Bronchial epithelial cell (primary cell): Measurements from ENCODE around the gene FXYD3. TPM values are rescaled to one million over a fixed set of nuclear protein-coding genes. Genes with fewer than 3 reads are reported as not detected.

ENCODE experiments used
- DNase-seq: peaks from one replicate; pipeline ENCODE4 v3.0.0-alpha.2; 2010; ENCODE audit warnings: low read depth
- FAIRE-seq: peaks from 2 replicates; lab custom pipeline; 2011; peaks lifted over from hg19 to GRCh38; lab: Jason Lieb, UNC
- H3K27me3 ChIP-seq: 2 replicates; pipeline ENCODE4 v1.5.1; 2011; ENCODE audit warnings: low read length; ENCODE audit not compliant: control insufficient read depth, insufficient read depth
- H3K36me3 ChIP-seq: 2 replicates; pipeline ENCODE4 v1.5.1; 2011; ENCODE audit warnings: low read length; ENCODE audit not compliant: control insufficient read depth, insufficient read depth
- H3K4me3 ChIP-seq: 2 replicates; pipeline ENCODE4 v1.5.1; 2011; ENCODE audit warnings: mild to moderate bottlenecking, low read depth, low read length, control low read depth
- total RNA-seq: library from RNA; depleted of rRNA; stranded (reverse); fragments of >200 nt; gene quantifications from 2 replicates; pipeline ENCODE4 v1.2.1, GENCODE V29; 2014
- TF ChIP-seq, protein P1 (sequence below): IDR thresholded peaks from 2 replicates; pipeline ENCODE4 v1.5.1; 2011; ENCODE audit warnings: mild to moderate bottlenecking, moderate library complexity, low read length, control low read depth, inconsistent platforms; ENCODE audit not compliant: insufficient read depth, severe bottlenecking

The FXYD3 gene
- total RNA-seq, 1 donor from 2014 or later = 309 TPM

DNA sequence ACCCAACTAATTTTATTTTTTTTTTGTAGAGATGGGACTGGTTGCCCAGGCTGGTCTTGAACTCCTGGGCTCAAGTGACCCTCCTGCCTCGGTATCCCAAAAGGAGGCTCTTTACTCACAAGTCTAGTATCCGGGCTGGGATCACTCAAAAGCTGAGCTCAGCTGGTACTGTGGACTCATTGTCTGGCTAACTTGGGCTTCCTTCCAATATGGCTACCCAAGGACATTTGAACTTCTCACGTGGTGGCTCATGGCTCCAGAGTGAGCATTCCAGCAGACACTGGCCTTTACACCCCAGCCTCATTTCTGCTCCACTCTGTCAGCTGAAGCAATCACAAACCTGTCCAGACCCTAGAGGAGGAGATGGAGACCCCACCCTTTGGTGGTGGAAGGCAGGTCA lies 45.2 kb upstream of the FXYD3 start:
- no peak for FAIRE-seq
- no peak overlapping the region for H3K4me3 ChIP-seq
- no peaks in the 10 kb centered on the region for H3K36me3 ChIP-seq
- H3K27me3 ChIP-seq = no peaks in the 10 kb centered on the region
- TF ChIP-seq, protein P1, sequence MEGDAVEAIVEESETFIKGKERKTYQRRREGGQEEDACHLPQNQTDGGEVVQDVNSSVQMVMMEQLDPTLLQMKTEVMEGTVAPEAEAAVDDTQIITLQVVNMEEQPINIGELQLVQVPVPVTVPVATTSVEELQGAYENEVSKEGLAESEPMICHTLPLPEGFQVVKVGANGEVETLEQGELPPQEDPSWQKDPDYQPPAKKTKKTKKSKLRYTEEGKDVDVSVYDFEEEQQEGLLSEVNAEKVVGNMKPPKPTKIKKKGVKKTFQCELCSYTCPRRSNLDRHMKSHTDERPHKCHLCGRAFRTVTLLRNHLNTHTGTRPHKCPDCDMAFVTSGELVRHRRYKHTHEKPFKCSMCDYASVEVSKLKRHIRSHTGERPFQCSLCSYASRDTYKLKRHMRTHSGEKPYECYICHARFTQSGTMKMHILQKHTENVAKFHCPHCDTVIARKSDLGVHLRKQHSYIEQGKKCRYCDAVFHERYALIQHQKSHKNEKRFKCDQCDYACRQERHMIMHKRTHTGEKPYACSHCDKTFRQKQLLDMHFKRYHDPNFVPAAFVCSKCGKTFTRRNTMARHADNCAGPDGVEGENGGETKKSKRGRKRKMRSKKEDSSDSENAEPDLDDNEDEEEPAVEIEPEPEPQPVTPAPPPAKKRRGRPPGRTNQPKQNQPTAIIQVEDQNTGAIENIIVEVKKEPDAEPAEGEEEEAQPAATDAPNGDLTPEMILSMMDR = no peak
- DNase-seq = no peak

- TF ChIP-seq, protein P1 = no peak
- no peak overlapping the region for H3K4me3 ChIP-seq
- no peaks in the 10 kb centered on the region for H3K27me3 ChIP-seq
- DNase-seq (no peak), FAIRE-seq (no peak)
- H3K36me3 ChIP-seq = no peaks in the 10 kb centered on the region
Measured at GRCh38 chr19:35073516-35073915, 42.1 kb upstream of the FXYD3 start.

DNA sequence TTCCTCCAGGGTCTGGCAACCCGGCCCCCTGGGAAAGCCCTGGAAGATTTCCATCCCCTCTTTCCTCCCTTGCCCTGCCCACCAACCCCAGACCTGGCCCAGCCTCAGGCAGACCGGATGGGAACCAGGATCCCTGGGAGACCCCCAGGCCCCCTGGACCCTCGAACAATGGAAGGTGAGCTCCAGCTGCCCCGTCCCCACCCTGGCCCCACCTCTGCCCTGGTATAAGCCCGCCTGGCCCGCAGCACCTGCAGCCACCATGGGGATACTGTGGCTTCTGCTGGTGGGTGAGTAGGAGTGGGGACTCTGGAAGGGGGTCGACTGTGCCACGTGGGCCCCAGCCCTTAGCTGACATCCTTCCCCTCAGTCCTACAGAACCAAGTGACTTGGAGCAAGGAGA lies 41.7 kb upstream of the FXYD3 start:
- Histone ChIP-seq H3K4me3 (no peak overlapping the region), H3K36me3 (no peaks in the 10 kb centered on the region), H3K27me3 (no peaks in the 10 kb centered on the region)
- FAIRE-seq = no peak
- DNase-seq = no peak
- TF ChIP-seq, protein P1 = no peak

DNA sequence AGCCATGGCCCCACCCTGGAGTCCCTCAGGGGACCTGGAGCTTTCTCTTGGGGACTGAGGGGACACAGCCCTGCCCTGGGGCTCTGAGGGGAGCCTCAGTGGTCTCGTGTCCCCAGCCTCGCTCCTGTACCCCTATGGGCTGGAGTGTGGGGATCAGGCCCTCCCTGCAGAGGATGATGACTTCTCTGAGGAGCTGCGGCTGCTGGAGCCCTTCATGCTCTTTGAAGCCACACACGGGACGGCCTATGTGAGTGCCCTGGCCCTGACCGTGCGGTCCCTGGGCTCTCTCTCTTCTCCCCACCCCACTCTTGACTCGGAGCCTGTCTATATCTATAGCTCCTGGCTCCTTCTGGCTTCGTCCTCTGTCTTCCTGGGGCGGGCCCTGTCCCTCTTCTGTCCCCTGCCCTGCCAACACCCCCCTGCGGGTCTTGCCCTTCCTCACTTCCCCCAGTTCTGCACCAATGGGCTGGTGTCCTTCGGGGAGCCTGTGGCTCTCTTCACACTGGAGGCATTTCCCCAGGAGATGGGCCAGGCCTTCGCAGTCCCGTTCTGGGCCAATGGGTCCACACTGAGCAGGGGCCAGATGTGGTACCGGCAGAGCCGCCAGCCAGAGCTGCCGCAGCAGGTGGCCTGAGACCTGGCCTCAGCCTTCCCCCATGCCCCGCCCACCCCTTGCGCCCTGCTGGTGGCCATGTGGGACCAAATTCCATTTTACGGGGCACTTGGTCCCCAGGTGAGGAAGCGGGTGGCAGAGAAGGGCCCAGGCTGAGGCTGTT lies 41.0 kb upstream of the FXYD3 start:
- DNase-seq = no peak

GRCh38 chr19:35075202-35076025 lies 40.2 kb upstream of the FXYD3 start:
- H3K27me3 ChIP-seq = no peaks in the 10 kb centered on the region
- FAIRE-seq = no peak
- no peak for DNase-seq
- H3K4me3 ChIP-seq = no peak overlapping the region
- no peaks in the 10 kb centered on the region for H3K36me3 ChIP-seq
- TF ChIP-seq, protein P1 = no peak

More for the DNA sequence above, 41.0 kb upstream of the FXYD3 start:
- Histone ChIP-seq H3K4me3 (no peak overlapping the region), H3K36me3 (no peaks in the 10 kb centered on the region), H3K27me3 (no peaks in the 10 kb centered on the region)
- TF ChIP-seq, protein P1 = no peak
- FAIRE-seq = no peak
